ENCODE measurements around the gene STARD3NL. TPM values are rescaled to one million over a fixed set of nuclear protein-coding genes. Genes with fewer than 3 reads are reported as not detected.

The STARD3NL gene
- total and polyA plus RNA-seq, 2 of the 13 experiments (the other 11 are each of a cell fraction or from before 2014, with no cell fraction given) = 37.3 to 42.3 TPM

GRCh38 chr7:38177621-38178003 lies 433 bp upstream of the STARD3NL start (continued):
- TF ChIP-seq ATM (IDR thresholded peaks at IDR 0.05; ENCODE audit: borderline replicate concordance) (no peak), HOXA7 (CRISPR knock-in tag; IDR thresholded peaks at IDR 0.05) (no peak), ZNF3 (CRISPR knock-in tag; IDR thresholded peaks at IDR 0.05) (0 out of 2 replicates have a peak, but pooled peaks have one; percentile 2), DDIT3 (CRISPR knock-in tag; IDR thresholded peaks at IDR 0.05) (no peak), ZSCAN29 (CRISPR knock-in tag; conservative IDR thresholded peaks at IDR 0.05) (0 out of 2 replicates have a peak, but pooled peaks have one; percentile 10), ZNF800 (CRISPR knock-in tag; IDR thresholded peaks at IDR 0.05) (0 out of 2 replicates have a peak, but pooled peaks have one; percentile 22), RNF2 (conservative IDR thresholded peaks at IDR 0.05; ENCODE audit: low read depth) (no peak), E2F1 (CRISPR knock-in tag; IDR thresholded peaks at IDR 0.05) (no peak), ZNF780A (CRISPR knock-in tag; IDR thresholded peaks at IDR 0.05) (no peak), AKNA (CRISPR knock-in tag; IDR thresholded peaks at IDR 0.05; ENCODE audit: borderline replicate concordance) (0 out of 2 replicates have a peak, but pooled peaks have one; percentile 18), PITX1 (CRISPR knock-in tag; IDR thresholded peaks at IDR 0.05) (0 out of 2 replicates have a peak, but pooled peaks have one; percentile 29), RXRA (CRISPR knock-in tag; IDR thresholded peaks at IDR 0.05) (no peak), ZIK1 (CRISPR knock-in tag; IDR thresholded peaks at IDR 0.05; ENCODE audit: borderline replicate concordance, low read depth) (no peak), BRD4 (CRISPR knock-in tag; IDR thresholded peaks at IDR 0.05) (0 out of 2 replicates have a peak, but pooled peaks have one; percentile 31), BRCA1 (CRISPR knock-in tag; IDR thresholded peaks at IDR 0.05) (peak; percentile 27; the same call in 1 of the 2 replicates), PRPF4 (IDR thresholded peaks at IDR 0.05; ENCODE audit: low read depth, low read length, poor library complexity, severe bottlenecking) (no peak), ZNF75D (CRISPR knock-in tag; IDR thresholded peaks at IDR 0.05; ENCODE audit: borderline replicate concordance) (0 out of 2 replicates have a peak, but pooled peaks have one; percentile 89), CEBPG (CRISPR knock-in tag; IDR thresholded peaks at IDR 0.05) (no peak)
- TF ChIP-seq, protein P1, sequence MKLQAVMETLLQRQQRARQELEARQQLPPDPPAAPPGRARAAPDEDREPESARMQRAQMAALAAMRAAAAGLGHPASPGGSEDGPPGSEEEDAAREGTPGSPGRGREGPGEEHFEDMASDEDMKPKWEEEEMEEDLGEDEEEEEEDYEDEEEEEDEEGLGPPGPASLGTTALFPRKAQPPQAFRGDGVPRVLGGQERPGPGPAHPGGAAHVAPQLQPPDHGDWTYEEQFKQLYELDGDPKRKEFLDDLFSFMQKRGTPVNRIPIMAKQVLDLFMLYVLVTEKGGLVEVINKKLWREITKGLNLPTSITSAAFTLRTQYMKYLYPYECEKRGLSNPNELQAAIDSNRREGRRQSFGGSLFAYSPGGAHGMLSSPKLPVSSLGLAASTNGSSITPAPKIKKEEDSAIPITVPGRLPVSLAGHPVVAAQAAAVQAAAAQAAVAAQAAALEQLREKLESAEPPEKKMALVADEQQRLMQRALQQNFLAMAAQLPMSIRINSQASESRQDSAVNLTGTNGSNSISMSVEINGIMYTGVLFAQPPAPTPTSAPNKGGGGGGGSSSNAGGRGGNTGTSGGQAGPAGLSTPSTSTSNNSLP (IDR thresholded peaks at IDR 0.05; ENCODE audit: low read depth, low read length) = no peak
